Activated CD8-positive, alpha-beta memory T cell treated with anti-CD3 and anti-CD28 coated beads, Interleukin-2, amount 50 U/mL, for 24 hours (primary cell): Measurements from ENCODE around the gene DSCAML1.

Source experiments
- DNase-seq: peaks from one replicate; pipeline ENCODE4 v3.0.0-alpha.2; 2020; ENCODE audit errors: extremely low read depth

Gene DSCAML1

DNA sequence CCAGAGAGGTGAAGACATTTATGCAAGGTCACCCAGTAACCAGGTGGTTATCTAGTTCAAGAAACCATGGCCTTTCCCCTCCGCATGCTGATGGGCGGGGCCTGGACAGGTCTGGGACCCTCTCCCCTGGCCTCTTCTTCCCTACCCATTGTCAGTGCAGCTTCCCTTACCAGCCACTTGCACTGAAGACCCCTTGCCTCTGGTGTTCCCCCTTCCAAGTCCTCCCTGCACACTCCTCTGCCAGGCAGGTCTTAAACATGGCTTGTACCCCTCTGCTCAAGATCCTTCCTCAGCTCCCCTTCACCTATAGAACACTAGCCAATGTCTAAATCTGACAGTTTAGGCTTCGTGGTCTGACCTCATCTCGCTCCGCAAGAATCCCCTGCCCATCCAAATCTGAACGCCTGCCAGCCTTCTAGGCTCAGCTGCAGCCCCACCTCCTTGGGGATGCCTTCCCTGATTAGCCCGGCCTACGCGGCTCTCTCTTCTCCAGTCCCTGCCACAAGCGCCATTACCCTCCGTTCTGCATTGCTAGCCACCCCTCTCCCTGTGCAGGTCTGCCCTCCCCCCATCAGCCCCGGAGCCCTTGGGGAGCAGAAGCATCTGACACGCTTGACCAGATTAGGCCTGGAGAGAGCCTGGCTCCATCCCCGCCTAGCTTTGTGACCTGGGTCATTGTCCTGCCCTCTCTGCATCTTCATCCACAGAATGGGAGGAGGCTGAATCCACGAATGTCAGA is 213.8 kb downstream of the DSCAML1 start:
- DNase-seq = no peak

DNA sequence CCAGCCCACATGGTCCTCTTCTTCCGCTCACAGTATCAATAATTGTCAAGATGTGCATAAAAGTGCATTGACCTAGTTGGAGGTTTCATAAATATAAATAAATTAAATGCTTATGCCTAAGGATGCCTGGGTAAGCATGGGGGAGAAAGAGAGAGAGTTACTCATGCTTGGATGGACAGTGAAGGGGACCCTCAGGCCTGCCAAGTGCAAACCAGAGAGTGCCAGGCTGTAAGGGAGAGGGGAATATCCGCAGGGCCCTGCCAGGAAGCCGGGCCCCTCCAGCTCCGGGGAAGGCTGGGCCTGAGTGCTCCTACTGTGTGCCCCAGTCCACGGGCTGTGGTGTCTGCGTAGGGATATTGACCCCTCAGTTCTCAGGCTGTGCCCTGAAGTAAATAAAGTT is 214.6 kb downstream of the DSCAML1 start:
- no peak for DNase-seq

DNA sequence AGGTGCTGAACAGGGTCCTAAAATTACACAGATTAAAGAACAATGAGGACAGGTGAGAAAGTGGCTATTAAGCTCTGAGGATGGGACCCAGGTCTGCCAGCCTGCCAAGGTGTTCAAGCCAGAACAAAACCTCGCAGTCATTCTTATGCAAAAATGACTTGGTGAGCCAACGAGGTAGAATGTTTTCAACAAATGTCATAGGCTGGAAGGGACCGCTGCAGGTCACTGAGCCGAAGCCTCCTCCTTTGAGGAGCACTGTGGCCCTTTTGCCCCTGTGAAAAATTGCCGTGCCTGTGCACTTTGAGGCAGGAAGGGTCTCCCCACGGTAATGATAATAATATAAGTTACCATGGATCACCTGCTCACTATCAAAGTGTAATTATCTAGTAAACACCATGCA is 216.2 kb downstream of the DSCAML1 start:
- DNase-seq = no peak

DNA sequence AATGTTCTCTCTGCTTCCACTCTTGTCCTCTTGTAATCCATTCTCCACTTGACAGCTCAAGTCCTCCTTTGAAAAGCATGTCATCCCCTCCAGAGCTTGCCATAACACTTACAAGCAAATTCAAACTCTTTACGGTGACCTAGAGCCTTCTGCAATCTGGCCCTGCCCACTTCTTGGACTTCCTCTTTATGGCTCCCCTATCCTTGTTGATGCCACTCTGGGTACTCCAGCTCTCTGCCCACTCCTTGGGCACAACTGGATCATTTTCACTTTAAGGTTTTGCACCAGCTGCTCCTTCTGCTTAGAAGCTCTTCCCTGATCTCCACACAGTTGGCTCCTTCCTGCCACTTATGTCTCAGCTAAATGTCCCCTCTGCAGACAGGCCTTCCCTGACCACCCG is 217.9 kb downstream of the DSCAML1 start:
- DNase-seq = no peak

DNA sequence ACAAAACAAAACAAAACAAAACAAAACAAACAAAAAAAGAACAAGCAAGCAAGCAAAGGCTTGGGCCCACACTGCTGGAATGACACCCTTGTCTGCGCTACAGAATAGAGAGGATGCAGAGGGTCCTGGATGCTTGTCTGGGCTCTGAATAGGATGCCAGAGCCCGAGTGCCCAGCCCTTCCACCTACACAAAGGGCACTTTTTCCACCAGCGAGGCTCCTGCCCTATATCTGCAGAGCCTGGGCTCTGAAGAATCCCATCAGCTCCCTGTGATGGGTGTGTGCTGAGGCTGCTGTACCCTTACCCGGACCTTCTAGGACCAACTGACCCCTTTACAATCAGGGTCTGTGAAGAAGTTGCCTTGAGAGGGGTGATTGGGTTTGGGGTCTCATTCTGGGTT is 221.2 kb downstream of the DSCAML1 start:
- no peak for DNase-seq

DNA sequence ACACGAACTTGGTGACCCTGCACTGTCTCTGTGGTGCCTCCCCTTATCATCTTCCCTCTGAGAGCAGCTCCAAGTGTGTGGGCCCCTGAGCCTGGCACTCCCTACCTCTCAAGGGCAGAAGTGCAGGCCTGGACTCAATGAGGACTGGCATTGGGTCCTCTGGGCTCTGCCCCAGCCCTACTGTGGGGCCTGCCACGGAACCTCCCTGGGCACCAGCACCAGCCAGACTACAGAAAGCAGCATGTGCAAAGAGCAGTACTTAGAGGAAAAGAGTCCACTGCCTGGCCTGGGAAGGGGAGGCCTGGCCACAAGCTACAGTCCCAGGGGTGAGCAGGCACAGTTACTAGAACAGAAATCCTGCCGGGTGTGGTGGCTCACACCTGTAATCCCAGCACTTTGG is 222.5 kb downstream of the DSCAML1 start:
- no peak for DNase-seq

DNA sequence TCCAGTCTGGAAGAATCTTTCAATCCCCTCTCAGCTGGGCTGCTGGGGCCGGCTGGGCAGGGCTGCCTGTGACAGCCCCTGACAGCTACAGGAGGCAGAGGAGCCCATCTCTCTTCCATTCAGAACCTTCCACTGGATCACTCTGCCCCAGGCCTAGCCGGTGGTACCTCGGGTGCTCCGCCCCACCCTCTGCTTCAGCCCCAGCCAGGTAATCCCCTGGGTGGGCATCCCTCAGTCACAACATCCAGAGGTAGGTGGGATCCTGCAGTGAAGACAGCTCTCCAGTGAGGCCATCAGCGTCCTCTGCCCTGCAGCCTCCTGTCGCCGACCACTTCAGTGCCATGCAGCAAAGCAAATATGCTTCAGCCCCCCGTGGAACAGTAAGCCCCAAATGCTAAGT is 223.7 kb downstream of the DSCAML1 start:
- no peak for DNase-seq

DNA sequence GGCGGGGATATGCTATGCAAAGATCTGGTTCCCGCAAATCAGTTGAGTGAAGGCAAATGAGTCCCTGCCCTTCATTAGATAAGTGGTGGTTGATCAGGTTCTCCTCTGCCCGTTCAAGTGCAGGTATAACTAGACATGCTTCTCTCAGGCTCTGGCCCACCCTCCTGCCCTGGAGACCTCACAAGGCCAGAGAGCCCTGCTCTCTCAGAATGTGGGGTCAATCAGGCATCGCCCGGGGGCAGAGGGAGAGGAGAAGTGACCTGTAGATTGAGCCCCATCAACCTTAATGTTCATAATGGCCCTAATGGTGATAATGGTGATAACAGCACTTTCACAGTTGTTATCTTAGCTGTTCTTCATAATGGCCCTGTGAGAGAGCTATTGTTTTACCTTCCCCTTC is 224.3 kb downstream of the DSCAML1 start:
- DNase-seq = no peak

DNA sequence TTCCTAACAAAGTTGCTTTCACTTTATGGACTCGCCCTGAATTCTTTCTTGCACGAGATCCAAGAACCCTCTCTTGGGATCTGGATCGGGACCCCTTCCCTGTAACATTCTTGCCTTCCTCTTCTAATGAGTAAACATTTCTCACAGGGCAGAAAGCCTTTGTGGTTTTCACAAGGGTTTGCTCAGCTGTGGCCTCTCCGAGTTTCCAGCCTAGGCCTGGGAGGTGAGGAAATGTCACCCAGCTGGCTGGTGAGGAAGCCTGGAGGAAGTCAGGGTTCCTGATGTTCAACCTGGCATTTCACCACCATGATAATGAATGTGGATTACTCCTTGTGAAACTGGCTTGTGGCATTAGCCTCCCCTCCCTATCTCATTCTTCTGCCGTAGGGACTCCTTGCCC is 224.9 kb downstream of the DSCAML1 start:
- no peak for DNase-seq

DNA sequence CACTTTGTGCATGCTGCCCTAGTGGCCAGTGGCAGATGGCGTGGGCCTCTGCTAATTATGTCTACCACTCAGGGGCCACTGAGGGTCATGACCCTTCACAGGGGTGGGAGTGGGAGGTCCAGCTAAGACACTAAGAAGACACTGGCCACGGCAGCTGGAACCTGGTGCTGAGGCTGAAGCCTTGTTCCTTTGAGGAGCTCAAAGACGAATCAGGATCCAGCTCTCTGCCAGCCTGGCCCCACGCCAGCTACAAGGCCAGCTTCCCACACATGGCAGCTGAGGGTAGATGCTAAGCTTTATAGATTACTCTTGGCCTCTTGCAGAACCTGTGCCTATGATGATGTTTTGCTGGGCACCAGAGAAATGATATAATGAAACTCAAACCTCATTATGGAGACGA is 226.3 kb downstream of the DSCAML1 start:
- DNase-seq = no peak

DNA sequence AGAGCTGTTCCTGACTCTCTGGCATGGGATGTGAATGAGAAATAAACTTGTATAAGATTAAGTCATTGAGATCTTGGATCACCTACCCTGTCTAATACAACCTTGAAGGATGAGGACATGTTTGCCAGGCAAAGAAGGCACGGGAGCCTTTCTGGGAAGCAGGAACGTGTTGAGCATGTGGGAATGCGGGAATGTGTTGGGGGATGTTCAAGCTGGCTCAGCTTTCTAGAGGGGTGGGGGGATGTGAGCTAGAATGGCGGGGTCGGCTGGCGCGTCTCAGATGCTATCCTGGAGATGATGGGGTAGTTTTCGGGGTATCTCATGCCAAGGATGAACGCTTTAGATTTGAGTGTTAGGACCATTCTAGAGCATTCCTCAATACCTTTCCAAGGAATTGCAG is 227.1 kb downstream of the DSCAML1 start:
- DNase-seq = no peak

DNA sequence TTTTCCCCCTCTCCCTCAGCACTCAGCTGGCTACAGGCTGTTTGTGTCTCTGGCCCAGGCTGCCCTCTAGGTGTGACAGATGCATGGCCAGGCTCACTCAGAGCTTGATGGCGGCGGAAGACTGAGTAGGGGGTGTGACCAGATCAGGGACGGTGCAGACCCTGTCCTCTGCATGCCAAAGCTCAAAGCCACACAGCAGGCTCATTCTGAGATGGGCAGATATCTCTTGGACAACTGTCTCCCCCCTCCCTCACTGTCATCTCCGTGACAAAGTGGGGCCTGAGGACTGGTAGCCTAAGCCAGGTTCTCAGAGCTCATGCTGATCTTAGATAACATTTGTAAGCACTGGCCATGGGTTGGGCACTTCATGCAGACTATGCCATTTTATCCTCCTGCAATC is 231.3 kb downstream of the DSCAML1 start:
- DNase-seq = no peak

DNA sequence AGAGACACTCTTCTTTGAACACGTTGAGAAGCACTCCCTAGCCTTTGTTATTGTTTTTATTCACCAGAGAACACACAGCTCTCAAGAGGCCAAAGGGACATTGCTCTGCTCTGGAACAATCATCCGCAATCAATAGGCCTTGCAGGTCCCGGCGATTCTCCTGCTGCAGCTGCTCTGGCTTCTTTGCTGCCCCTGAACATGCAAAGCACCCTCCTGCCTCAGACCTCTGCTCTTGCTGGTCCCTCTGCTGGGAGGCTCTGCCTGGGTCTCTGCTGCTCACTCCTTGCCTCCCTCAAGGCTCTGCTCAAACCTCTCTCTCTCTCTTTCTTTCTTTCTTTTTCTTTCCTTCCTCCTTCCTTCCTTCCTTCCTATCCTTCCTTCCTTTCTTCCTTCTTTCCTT is 232.7 kb downstream of the DSCAML1 start:
- DNase-seq = no peak

DNA sequence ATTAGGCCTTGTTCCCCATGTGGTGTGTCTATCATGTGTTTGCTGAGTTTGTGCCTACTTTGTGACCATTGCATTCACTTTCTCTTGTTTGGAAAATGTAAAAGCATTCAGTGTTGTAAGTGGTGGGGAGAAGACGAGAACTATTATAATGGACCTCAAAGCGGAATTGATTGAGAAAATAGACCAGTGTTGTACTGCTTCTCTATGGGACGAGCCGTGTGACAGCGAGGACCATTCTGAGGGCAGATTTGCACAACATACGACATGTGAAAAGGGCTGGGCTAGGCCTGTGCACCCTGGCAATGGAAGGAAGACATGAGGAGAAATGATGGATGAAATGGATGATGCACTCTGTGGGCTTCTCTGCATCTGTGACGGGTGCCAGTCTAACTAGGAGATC is 233.5 kb downstream of the DSCAML1 start:
- no peak for DNase-seq

DNA sequence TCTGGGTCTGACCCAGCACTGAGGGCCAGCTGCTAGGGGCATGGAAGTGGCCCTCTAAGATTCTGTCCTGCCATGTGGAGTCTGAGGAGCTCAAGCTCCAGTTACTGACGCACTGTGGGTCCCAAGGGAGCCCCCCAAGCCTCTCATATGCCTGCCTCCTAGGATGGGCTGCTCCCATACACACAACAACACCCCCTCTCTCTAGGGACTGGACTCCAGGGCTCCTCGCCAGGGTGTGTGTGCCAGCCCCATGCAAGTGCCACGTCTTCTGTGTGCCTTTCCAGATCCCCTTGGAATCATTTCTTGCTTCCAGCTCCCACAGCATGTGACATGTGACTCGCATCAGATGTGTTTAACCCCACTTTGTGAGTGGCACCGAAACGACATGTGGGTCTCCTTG is 234.9 kb downstream of the DSCAML1 start:
- DNase-seq = no peak

DNA sequence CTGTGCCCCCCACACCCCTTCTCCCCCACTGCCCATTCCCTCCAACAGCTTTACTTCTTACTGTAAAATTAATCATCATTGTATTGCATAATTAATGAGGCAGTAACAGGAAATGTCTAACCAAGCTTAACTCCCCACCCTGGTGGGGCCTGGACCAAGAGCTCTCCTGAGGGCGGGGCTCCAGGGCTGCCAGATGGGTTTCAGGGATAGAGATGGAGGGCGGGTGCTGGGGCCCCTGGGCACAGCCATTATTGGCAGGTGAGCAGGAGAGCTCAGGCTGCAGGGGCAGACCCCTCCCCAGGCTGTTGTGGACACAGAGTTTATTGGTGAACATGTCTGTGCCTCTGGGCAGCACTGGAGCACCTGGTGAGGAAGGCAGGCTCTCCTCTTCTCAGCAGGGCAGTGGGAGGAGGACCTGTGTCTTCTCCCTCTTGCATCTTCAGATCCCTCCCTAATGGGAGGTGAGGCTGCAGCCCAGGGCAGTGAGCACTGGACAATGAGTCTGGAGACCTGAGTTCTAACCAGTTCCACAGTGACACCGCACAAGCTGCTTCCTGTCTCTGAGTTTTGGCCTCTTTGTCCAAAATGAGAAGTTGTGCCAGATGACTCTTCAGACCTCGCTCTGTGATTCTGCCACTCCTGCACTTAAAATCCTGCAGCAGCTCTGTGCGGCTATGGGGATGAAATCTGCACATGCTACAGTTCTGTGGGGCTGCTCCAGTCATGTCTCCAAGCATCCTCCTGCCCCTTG is 236.1 kb downstream of the DSCAML1 start:
- no peak for DNase-seq

DNA sequence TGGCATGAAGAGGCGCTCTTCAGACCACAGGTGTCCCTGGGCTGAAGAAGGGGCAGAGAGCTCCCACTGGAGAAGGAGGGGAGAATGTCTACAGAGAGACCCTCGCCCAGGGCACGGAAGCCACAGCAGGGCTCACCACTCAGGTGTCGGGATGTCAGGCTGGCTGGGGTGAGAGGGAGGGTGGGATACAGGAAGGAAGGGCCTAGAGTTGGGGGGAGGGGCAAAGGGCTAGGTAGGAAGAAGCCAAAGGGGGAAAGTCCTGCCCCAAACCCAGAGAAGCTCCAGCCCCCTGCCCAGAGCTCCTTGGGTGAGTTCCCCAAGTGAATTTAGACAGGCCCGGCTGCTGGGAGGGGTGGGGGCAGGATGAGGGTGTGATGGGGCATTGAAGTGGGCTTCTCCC is 237.3 kb downstream of the DSCAML1 start:
- DNase-seq = no peak

DNA sequence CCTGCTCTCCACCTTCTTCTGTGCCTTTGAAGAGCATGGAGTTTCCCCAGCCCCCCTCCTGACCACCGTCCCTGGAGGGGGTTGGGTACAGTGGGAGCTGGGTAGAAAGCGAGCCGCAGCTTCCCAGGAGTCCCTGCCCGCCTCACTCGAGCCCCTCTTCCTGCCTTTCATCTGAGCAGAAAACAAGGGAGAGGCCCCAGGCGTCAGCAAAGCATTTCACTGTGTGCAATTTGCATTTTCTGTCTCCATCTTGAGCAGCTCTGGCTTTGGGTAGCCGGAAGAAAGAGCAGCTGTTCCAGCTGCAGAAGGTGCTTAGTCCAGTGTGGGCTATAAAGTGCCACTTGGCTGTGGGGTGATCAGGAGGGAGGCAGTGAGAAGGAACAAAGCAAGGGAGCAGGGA is 239.7 kb downstream of the DSCAML1 start:
- no peak for DNase-seq

DNA sequence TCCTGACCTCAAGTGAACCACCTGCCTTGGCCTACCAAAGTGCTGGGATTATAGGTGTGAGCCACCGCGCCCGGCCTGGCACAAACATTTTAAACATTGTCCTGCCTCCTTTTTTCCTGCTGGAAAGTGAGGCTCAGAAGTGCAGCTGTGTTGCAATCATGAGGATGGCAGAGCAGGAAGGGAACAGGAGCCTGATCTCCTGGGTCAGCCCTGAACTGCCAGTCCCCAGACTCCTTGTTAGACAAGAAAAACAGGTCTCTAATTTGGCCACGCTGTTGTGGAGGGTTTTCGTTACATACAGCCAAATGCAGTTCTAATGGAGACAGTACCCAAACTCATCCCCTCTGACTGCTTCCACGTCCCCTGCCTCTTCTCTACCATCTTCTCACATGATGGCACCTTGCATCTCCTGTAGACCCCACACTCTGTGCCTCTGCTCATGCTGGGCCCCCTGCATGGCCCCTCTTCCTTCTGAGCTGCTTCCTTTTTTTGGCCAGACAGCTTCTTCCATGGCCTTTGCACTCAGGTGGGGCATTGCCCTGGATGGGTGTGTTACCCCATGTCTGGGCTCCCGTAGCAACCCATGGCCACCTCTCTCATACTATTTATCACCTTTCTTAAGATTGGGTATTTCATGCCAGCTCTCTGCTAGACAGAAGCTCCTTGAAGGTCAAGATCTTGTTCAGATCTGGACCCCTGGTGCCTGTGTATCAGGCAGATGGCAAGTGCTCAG is 242.2 kb downstream of the DSCAML1 start:
- DNase-seq = no peak

DNA sequence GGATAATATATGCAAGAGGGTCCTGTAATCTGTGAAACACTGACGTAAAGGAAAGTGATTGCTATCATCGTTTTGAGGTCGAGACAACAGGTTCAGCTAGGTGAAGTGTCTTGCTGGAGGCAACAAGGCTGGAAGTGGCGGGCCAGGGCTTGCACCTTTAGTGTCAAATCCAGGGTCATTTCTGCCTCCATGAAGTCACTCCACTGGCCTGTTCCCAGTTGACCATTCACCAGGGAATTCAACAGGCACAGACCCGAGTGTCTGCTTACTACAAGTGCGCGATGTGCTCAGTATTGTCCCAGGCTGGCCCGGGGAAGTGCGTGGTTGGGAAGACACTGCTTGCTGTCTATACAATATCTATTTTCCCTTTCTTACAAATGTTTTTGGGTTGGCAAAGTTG is 244.4 kb downstream of the DSCAML1 start:
- DNase-seq = no peak

DNA sequence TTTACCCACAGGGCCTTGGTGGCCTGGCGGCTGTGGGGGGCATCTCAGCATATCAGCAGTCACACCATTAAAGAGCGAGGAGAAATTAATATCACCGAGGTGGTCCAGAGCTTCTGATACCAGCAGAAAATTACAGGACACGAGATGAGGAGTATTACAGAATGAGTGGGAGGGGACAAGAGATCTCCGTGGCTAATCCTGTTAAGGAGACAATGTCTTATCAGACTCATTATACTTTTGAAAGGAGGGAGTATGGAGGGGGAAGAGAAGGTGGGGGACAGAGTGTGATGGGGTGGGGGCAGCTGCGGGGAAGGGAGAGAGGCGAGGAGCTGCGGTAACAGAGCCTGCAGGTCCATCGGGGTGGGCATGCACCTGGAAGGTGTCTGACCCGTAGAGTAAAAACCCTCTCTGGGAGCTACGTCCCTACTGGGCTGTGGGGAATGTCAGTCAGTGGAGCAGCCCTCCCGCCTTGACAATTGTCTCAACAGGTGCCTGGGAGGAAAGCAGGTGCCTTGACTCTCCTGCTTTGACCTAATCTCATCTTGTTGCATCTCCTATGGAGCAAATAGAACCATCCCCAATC is 245.2 kb downstream of the DSCAML1 start:
- DNase-seq = no peak

DNA sequence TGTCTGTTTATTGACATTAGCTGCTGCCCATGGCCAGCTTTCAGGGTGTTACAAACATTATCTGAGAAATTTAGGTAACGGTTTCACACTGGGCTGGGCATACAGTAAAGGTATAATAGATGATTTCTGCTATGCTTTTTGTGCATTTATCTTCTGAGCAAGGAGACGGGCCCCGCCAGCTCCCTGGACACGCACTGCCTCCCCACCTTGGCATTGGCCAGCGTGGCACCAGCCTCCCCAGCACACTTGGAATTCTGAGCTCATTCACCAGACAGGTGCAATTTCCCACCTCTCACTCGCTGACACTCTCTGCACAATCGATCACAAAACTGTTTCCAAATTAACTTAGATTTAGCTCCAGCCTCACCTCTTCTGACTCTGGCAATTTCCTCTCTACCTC is 246.6 kb downstream of the DSCAML1 start:
- no peak for DNase-seq

DNA sequence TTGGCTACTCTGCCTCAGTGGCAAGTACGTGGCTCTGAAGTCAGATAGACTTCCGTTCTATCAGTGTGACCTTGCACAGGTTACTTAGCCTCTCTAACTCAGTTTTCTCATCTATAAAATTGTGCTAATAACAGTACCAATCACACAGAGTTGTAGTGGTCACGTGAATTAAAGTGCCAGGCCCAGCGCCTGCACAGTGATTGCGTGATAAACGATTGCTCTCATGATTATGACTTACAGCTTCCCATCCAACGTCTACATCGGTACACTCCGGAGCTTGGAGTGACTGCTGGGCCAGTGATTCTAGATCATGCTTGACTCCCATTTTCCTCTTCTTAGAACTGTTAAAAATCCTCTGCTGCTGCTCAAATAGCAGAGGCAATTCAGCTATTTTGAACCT is 247.6 kb downstream of the DSCAML1 start:
- DNase-seq = no peak
